OCI-LY7 (cell line): Measurements from ENCODE around the gene MAGI1. TPM values are rescaled to one million over a fixed set of nuclear protein-coding genes. Genes with fewer than 3 reads are reported as not detected.

ENCODE experiments used
- BruUV-seq: library from RNA; stranded (reverse); fragments of 400-500 nt; replicated peaks from 2 replicates; lab custom pipeline; 2021; lab: Mats Ljungman, UMichigan
- CTCF ChIA-PET: fragments of 300-600 bp; sonication (Branson Sonifier 250); formaldehyde crosslinking; loops from one replicate; lab custom pipeline; 2022; ENCODE audit warnings: antibody characterized with exemption; ENCODE audit not compliant: unreplicated experiment; lab: Charles Lee
- POLR2A ChIA-PET: fragments of 300-600 bp; sonication (Branson Sonifier 250); formaldehyde crosslinking; loops from one replicate; lab custom pipeline; 2022; ENCODE audit warnings: antibody characterized with exemption; lab: Charles Lee
- DNase-seq: peaks from one replicate; pipeline ENCODE4 v3.0.0-alpha.2; 2015; ENCODE audit warnings: low spot score
- H2AFZ ChIP-seq: fragments of 200-600 bp; sonication (generic), shearing (Covaris generic); 2 replicates; pipeline ENCODE4 v1.6.1; 2014; ENCODE audit warnings: mild to moderate bottlenecking, antibody characterized with exemption, low read length, moderate library complexity
- H3K27ac ChIP-seq: fragments of 200-600 bp; sonication (generic); 2 replicates; pipeline ENCODE4 v1.5.1; 2014; ENCODE audit warnings: mixed run types, low read depth, mild to moderate bottlenecking, moderate library complexity, low read length, inconsistent platforms; ENCODE audit not compliant: poor library complexity, severe bottlenecking
- H3K36me3 ChIP-seq: fragments of 200-600 bp; sonication (generic); 2 replicates; pipeline ENCODE4 v1.6.1; 2014; ENCODE audit warnings: mild to moderate bottlenecking, antibody characterized with exemption, low read length, moderate library complexity, mixed read lengths; ENCODE audit not compliant: insufficient read depth
- H3K4me1 ChIP-seq: fragments of 200-600 bp; sonication (generic); 2 replicates; pipeline ENCODE4 v1.5.1; 2014; ENCODE audit warnings: mild to moderate bottlenecking, low read length; ENCODE audit not compliant: insufficient read depth, poor library complexity, severe bottlenecking
- H3K4me2 ChIP-seq: fragments of 200-600 bp; sonication (generic); 2 replicates; pipeline ENCODE4 v1.6.1; 2014; ENCODE audit warnings: mild to moderate bottlenecking, low read length
- H3K4me3 ChIP-seq: fragments of 200-600 bp; sonication (generic); 2 replicates; pipeline ENCODE4 v1.5.1; 2014; ENCODE audit warnings: mild to moderate bottlenecking, low read depth, low read length; ENCODE audit not compliant: poor library complexity, severe bottlenecking
- H3K79me2 ChIP-seq: fragments of 200-600 bp; sonication (generic); 2 replicates; pipeline ENCODE4 v1.6.1; 2016; ENCODE audit warnings: low read depth, mild to moderate bottlenecking, low read length, moderate library complexity, mixed read lengths; ENCODE audit not compliant: insufficient read depth
- H3K9me2 ChIP-seq: fragments of 200-600 bp; sonication (generic); 2 replicates; pipeline ENCODE4 v1.6.1; 2016; ENCODE audit warnings: mild to moderate bottlenecking, low read length, mixed read lengths; ENCODE audit not compliant: insufficient read depth
- H3K9me3 ChIP-seq: fragments of 200-600 bp; sonication (generic); 2 replicates; pipeline ENCODE4 v1.6.1; 2014; ENCODE audit warnings: mild to moderate bottlenecking, mixed run types, low read length, mixed read lengths
- H4K20me1 ChIP-seq: fragments of 200-600 bp; sonication (generic); 2 replicates; pipeline ENCODE4 v1.6.1; 2014; ENCODE audit warnings: mild to moderate bottlenecking, antibody characterized with exemption, low read length, moderate library complexity, mixed read lengths; ENCODE audit not compliant: insufficient read depth
- CTCF ChIP-seq: fragments of 200-600 bp; sonication (generic); conservative IDR thresholded peaks from 2 replicates; pipeline ENCODE4 v1.5.1; 2014; ENCODE audit warnings: mild to moderate bottlenecking, antibody characterized with exemption, low read length, moderate library complexity, mixed read lengths
- EZH2phosphoT487 ChIP-seq: fragments of 200-600 bp; sonication (generic); IDR thresholded peaks from 2 replicates; pipeline ENCODE4 v1.6.1; 2018; ENCODE audit warnings: low read depth, borderline replicate concordance, mild to moderate bottlenecking, mixed run types, antibody characterized with exemption, low read length, moderate library complexity, mixed read lengths
- intact Hi-C: fragments of 100-400 bp; cut with micrococcal nuclease; formaldehyde crosslinking; loops from one replicate; pipeline ENCODE4 v1.10.0; 2022; ENCODE audit not compliant: unreplicated experiment
- total RNA-seq, 2 experiments: library from RNA; depleted of rRNA in 1 of 2; stranded (reverse); fragments of >200 nt in 1 of 2; shearing (Covaris generic) in 1 of 2; gene quantifications; 2 replicates each; pipeline ENCODE4 v1.2.3, GENCODE V29; 2014 to 2022

The MAGI1 gene
- total RNA-seq, 2 experiments from 2014 or later, result 0.63 to 2.5 TPM

GRCh38 chr3:65448120-65448519 is 590.6 kb downstream of the MAGI1 start:
- Histone ChIP-seq H3K4me3 (no peak overlapping the region), H3K9me3 (no peaks in the 10 kb centered on the region), H3K79me2 (no peaks in the 10 kb centered on the region), H3K27ac (no peak overlapping the region), H3K36me3 (no peaks in the 10 kb centered on the region), H2AFZ (no peak overlapping the region), H3K4me2 (no peak overlapping the region), H3K4me1 (no peaks in the 10 kb centered on the region), H4K20me1 (no peaks in the 10 kb centered on the region), H3K9me2 (no peaks in the 10 kb centered on the region)
- intact Hi-C loops, result no loop called here
- DNase-seq, result no peak
- TF ChIP-seq CTCF (no peak), EZH2phosphoT487 (no peak)
- ChIA-PET POLR2A (interaction anchor here (0.8 kb wide), 1 partner anchor 23 kb away, joined by 3 read pairs; no protein-coding TSS in a partner anchor), CTCF (no interaction called here)
- BruUV-seq, result no TSS peak

GRCh38 chr3:65445573-65446169 is 593.0 kb downstream of the MAGI1 start:
- CTCF ChIA-PET, result no interaction called here
- H3K9me3 ChIP-seq, result no peaks in the 10 kb centered on the region
- no peaks in the 10 kb centered on the region for H3K79me2 ChIP-seq
- H3K4me3 ChIP-seq, result no peak overlapping the region
- POLR2A ChIA-PET, result no interaction called here
- H3K36me3 ChIP-seq, result no peaks in the 10 kb centered on the region
- DNase-seq, result no peak
- no peak for TF ChIP-seq CTCF
- TF ChIP-seq EZH2phosphoT487, result no peak
- H3K4me2 ChIP-seq, result no peak overlapping the region
- no peak overlapping the region for H2AFZ ChIP-seq
- H4K20me1 ChIP-seq, result no peaks in the 10 kb centered on the region
- no TSS peak for BruUV-seq
- intact Hi-C loops, result no loop called here
- H3K4me1 ChIP-seq, result no peaks in the 10 kb centered on the region
- H3K27ac ChIP-seq, result no peak overlapping the region
- no peaks in the 10 kb centered on the region for H3K9me2 ChIP-seq

- ChIA-PET POLR2A (no interaction called here), CTCF (no interaction called here)
- H3K4me1 ChIP-seq, result no peaks in the 10 kb centered on the region
- no peaks in the 10 kb centered on the region for H3K9me3 ChIP-seq
- H3K36me3 ChIP-seq, result no peaks in the 10 kb centered on the region
- no peaks in the 10 kb centered on the region for H4K20me1 ChIP-seq
- no peak overlapping the region for H3K4me2 ChIP-seq
- H3K27ac ChIP-seq, result no peak overlapping the region
- H3K79me2 ChIP-seq, result no peaks in the 10 kb centered on the region
- no peak overlapping the region for H2AFZ ChIP-seq
- no peak for TF ChIP-seq EZH2phosphoT487
- no peak for TF ChIP-seq CTCF
- intact Hi-C loops, result no loop called here
- no peak for DNase-seq
- no peak overlapping the region for H3K4me3 ChIP-seq
- H3K9me2 ChIP-seq, result no peaks in the 10 kb centered on the region
- BruUV-seq, result no TSS peak
These were observed 594.3 kb downstream of the MAGI1 start for GRCh38 chr3:65444447-65444815.
